SIG-M5 treated with dmso at 0.1 percent for 504 hours (cell line): ENCODE measurements around the gene MYLIP.

ENCODE experiments used
- DNase-seq: peaks from one replicate; lab custom pipeline; 2025; ENCODE audit not compliant: unreplicated experiment; lab: John Stamatoyannopoulos, UW

MYLIP gene

DNA sequence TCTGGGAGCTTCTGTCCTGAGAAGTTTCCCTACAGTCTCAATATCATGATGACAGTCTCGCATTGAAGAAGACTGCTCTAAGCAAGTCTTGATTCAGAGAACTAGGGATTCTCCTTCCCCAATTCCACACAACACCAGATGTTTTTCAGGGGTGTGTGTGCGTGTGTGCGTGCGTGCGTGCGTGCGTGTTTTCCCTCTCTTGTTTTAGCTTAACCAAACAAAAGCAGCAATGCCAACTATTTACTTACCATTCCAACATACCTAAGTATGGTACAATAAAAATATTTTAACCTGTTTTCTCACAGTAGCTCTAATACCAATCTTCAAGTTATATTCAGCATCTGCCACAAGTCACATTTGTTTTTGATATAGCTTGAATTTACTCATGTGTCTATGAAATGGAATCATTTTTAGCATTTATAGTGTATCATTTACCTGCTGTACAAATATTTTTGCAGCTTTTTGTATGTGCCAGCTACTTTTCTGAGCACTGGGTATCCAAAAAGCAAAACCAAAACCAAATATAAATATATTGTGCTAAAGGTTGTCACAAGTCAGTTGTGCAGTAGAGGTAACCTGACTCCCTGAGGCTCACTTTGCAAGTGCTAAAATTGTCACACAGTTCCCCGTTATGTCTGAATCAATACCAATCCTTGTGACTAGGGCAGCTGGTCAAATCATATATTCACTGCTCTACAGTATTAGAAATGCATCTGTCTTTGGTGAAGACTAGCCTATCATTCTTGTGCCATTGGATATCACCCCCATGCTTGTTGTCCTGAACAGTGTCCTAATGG, 21.7 kb upstream of the MYLIP start:
- DNase-seq = no peak

DNA sequence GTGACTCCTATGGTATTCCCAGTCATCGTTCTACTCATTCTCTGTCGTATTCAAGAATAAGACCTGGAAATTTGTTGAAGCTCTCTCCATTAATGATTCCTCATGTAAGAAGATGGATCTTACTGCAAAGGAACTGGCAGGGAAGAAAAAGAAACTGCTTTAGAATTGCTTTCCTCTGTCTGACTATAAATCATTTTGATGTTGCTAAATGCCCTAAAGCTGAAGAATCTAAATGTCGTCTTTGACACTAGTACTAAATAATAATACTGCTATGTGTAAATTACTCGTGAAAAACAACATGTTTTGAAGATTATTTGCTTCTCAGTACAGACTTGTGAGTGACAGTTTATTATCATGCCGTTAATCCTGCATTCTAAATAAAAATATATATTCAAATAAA, 20.5 kb upstream of the MYLIP start:
- DNase-seq = no peak

DNA sequence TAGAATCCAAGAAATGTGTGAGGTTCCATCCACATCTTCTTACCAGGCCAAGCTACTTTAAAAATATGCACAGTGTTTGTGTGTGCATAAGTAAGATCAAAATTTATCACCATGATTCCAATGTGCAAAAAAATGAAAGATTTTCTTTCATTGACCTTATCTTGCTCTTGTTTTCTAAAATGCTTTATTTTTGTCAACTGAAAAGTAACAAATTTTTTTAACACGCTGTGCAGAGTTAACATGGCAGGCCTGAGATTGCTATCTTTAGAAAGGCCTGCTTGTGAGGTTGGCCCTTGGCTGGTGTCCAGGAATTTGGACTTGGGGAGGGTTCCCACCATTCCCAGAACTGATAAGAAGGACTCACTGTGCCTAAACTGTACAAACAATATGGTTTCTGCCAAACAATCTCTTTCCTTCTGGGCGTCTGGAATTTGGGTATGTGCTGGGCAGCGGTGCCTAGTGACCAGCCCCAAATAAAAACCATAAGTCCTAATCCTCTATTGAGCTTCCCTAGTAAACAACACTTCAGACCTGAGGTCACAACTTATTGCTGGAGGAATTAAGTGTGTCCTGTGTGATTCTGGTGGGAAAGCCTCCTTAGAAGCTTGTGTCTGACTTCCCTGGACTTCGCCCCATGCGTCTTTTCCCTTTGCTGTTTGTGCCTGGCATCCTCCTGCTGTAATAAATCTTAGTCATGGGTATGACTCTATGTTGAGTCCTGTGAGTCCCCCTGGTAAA, 19.8 kb upstream of the MYLIP start:
- DNase-seq = no peak

DNA sequence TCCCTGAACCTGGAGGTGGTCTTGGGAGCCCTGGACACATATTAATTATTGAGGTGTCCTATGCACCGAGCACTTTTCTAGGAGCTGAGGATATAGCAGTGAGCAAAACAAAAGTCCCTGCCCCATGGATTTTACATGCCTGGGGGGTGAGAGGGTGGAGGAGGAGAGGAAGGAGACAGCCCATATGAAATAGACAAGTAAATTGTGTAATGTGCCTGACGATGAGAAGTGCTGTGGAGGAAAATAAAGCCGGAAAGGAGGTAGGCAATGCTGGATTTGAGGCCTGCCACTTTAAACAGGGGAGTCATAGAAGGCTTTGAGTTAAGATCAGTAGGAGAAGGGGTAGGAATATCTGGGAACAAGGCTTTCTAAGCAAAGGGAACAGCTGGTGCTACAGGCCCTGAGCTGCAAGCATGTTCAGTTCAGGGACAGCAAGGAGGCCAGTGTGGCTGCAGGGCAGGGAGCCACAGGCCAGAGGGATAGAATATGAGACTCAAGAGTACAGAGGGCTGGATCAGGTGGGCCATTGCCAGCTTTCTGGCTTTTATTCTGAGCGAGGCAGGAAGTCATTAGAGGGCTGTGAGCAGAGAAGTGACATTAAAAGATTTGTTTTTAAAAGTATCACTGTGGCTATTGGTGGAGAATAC, 19.1 kb upstream of the MYLIP start:
- peak; percentile 21 for DNase-seq

DNA sequence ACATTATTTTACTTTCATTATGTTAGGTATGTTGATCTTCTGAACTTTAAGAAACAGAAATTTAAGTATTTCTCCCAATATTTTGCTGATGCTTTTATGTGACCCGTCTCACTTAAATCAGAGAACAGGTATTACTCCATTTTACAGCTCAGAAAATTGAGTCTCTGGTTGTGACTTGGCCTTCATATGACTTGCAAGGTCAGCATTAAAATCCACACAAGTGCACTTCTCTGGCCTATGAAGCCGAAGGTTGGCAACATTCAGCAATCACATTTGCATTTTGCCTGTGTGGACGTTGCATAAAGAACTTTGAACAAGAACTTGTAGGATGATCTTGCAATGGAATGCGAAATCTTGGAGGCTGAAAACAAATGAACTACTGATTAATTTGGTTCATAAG, 10.1 kb upstream of the MYLIP start:
- DNase-seq = no peak

DNA sequence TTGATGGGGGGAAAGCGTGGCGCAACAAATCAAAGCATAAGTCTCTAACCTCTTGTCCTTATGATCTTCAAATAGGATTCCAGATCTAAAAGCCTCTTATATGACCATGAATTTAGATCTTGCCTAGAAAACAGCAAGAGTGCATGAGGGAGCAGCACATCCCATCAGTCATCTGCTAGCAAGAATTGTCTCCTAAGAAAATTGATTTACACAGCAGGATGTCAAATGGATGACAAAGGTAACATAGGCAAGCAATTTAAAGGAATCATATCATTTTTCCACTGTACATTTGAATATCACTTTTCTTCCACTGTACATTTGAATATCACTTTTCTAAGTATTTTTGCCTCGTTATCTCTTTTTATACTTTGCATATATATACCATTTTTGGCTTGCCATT, 7.5 kb upstream of the MYLIP start:
- no peak for DNase-seq

DNA sequence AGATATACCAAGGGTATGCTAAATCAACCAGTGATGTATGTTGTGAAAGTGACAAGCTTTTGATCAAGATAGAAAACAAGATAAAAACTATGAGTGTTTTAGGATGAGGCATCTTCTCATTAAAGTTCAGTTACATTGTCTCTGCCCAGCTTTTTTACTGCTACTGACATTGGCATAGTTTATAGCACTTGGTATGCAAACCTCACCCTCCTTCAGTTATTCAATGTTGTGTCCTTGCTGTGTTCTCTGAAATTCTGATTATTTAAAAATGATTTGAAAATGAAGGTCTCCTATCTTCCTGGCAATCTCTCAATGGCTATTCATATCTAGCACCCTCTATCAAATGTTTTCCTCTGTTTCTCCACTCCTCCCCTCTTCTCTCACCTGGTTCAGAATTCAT, 6.7 kb upstream of the MYLIP start:
- no peak for DNase-seq

DNA sequence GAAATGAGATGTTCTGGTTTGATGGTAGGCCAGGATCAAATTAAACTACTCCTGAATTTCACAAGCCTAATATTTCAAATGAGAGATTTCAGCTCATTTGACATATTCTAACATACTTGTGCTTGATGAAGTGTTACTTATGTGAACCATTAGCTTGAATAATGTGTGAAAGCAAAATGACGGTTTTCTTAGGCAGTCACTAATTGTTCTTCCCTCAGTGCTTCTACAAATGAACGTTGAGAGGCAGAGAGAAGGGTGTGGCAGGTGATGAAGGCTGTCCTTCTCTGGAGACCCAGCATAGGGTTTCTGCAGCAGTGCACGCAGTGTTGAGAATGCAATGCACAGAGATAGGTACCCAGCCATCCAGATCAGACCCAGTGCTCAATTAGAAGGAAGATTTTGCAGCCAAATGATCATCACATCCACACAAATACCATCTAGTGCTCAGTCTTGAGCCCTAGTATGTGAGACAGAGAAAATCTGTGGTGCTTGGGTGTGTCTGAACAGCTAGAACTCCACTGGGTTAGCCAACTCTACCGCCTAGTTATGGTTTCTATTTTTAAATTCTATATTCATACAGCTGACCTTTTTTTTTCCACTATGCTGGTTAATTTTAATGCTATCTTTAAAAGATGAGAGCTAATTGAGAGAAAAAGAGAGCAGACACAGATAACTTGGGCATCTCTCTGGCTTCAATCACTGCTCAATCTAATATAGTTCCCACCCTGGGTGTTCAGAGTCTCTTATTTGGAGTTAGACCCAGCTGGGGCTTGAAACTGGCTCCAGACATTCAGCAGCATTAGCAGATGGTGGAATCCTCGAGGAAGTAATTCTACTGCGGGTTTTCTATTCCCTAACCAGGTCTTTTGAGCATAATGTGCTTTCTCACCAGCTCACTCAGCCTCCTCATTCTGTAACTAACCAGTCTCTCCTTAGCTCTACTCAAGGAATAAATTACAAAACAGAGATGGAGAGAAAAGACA, 4.4 kb upstream of the MYLIP start:
- no peak for DNase-seq

DNA sequence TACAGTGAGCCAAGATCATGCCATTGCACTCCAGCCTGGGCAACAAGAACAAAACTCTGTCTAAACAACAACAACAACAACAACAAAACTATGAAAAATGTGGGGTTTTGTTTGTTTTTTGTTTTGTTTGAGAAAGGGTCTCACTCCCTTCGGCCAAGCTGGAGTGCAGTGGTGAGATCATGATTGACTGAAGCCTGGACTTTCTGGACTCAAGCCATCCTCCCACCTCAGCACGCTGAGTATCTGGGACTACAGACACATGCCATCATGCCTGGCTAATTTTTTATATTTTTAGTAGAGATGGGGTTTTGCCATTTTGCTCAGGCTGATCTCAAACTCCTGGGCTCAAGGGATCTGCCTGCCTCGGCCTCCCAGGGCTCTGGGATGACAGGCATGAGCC, 2.8 kb upstream of the MYLIP start:
- DNase-seq = no peak

DNA sequence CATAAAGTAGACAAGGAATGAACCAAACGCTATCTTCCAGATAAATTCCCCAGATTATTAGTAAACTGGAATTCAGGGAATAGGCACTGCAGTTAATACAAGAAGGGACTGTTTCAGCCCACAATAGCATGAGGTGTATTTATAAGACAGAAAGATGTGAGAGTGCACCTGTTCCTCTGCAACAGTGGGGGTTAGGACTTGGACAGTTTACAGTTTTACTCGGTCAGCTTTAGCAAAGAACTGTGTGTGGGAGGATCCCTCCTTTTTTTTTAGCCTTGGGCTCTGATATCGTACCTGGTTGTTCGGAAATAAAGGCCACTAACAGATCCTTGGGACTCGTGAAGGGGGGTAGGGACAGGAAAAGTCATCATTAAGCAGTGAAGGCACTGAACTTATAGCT, 2.0 kb upstream of the MYLIP start:
- DNase-seq = no peak

DNA sequence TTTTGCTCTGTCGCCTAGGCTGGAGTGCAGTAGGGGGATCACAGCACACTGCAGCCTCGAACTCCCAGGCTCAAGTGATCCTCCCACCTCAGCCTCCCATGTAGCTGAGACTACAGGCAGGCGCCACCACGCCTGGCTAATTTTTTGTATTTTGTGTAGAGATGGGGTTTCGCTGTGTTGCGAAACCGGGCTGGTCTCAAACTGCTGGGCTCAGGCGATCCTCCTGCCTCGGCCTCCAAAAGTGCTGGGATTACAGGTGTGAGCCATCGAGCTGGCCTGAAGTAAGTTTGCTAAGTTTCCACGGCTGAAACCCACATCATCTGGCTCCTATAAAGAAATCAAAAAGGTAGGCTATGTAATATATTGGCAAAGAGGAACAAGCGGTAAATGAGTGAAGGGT, 1.4 kb upstream of the MYLIP start:
- DNase-seq = no peak

DNA sequence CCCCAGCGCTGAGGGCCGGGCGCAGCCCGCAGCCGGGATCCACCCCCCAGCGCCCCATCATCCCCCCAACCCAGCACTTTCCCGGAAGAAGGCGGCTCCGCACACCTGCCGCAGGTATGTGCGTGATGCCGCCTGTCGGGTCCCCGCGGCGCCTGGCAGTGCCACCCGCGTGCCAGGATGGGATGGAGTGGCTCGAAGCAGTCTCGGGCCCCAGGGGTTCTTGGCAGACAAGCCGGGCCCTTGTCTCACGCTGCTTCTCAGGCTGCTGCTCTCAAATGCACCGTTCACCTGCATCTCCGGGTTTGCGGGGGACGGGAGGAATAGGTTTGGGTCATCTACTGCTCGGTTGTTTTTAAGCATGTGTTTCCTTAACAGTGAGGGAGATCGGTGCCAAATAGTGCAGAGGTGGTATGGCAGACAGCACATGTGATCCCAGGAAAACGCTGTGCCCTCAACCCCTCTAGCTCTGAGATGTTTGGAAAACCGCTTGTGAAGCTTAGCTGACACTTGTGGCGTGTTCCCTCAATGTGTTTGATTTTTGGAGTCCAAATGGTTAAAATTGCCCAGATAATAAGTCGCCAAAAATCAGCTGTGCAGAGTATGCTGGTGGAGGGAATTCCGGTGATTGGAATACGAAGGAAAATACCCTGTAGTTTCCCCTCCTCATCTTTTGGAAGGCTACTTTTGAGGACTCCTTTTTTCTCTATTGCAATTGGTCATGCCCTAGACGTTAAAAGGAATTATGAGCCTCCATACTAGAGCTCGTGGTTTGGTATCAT, 926 bp downstream of the MYLIP start:
- DNase-seq = no peak

DNA sequence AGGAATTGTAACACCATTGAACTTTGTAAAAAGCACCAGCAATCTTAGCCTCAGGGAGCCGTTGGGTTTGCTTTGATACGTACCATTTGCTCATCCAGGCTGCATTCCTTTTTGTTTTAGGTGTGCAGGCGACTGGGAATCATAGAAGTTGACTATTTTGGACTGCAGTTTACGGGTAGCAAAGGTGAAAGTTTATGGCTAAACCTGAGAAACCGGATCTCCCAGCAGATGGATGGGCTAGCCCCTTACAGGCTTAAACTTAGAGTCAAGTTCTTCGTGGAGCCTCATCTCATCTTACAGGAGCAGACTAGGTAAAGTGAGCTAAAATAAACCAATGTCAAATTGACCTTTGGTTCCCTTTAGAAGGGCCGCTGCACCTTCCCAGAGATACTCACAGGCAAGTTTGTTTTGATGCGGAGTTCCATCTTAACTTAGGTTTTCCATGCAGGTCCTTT, 1.6 kb downstream of the MYLIP start:
- DNase-seq = peak; percentile 49

DNA sequence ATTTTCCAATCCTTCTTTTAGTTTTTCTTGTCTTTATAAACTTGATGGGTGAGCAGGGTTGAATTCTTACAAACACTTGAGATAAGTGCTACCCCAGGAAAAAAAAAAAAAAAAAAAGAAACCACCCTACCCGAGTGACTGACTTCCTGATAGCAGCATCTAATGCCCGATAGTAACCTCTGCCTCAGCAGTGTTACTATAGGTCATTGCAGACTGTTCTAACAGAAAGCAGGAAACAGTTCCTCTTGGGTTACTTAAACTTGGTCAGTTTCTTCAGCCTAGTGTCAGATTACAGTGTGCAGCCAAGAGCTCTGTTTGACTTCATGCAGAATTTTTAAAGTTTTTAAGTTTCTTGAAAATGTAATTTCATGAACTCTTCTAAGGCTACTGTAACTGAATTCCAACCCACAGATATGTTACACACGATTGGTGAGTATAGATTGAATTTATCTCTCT, 2.1 kb downstream of the MYLIP start:
- peak; percentile 92 for DNase-seq

DNA sequence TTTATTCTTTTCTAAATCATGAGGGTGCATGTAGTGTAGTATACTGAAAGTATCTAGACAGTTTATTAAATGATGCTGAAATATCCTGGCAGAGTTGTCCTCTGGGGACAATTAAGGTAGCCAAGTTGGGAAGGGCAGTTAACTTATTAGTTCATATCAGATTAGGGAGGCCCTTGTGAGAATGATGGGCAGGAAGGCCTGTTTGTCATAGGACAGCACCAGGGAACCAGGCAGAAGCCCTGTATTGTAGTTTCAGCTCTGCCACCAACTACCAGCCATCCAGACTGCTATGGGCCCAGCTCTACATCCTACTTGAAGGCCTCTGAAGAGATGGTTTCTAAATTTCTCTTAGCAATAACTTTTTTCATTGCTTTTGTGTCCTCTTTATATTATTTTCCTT, 4.0 kb downstream of the MYLIP start:
- DNase-seq = no peak

DNA sequence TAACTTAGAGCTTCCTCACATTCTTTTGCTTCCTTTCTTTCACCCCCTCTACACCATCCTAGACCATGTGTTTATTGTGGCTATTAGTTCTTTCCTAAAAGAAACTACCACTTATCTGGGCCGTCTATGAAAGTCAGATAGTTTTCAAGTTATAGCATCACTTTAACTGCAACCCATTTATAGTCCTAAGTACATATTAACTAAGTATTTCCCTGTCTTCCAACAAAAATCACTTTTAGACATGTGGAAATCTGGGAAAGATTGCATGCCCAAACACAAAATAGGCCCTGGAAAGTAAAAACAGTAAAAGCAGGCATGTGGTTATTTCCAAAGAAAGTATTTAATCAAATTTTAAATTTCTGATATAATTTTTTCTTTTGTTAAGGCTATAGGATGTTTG, 5.5 kb downstream of the MYLIP start:
- no peak for DNase-seq

DNA sequence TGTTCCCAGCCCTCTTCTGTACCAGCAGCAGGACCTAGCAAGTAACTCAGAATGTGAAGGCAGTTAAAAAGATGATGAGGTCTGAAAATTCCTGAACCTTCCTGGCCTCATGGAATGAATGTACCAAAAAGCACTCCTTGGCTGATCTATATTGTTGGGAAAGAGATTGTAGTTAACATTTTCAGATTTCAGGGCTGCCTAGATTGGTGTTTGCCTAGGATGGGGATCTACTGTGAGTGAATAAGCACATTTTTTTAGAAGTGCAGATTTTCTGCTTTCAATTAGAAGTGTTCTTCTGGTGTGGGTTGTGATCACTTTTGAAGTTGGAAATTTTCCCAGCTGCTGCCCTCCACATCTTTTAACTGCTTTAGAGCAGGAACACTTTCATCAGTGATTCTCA, 6.2 kb downstream of the MYLIP start:
- DNase-seq = no peak

DNA sequence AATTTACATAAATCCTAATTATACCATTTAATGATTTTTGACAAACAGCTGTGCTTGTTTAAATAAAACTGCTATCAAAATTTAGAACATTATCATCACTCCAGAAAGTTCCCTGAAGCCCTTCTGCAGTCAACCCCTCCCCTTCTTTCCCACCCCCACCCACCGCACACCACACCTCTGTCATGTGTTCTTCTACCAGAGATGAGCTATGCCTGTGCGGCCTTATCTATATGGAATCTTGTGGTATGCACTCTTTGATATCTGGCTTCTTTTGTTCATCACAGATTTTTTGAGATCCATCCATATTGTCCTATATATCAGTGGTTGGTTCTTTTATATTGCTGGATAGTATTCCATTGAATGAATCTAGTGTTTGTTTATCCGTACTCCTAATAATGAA, 7.2 kb downstream of the MYLIP start:
- DNase-seq = no peak

DNA sequence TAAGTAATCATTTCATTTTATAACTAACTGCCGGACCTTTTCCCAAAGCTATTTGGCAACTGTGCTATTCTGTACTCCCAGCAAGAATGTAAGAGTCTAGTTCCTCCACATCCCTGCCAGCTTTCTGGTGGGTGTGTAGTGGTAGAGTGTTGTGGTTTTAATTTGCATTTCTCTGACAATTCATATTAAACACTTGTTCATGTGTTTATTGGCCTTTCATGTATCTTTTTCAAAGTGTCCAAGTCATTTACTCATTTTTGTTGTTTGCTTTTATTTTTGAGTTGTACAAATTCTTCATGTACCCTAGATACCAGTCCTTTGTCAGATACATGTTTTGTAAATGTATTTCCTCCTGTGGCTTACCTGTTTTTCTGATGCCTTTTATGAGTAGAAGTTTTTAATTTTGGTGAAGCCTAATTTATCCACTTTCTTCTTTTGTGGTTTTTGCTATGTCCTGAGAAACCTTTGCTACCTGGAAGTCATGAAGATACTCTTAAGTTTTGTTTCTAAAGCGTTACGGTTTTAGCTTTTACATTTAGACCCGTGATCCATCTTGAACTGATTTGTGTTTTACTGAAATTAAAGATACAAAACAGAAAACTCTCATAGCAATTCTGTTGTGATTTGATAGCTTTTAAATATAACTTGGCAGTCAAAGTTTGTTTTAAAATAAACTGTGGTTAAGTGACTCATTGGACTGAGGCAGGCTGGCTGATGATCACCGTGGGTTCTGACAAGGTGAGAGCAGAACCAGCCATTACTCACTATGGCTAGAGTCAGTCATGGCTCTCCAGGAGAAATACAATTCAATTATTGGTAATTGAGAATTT, 8.0 kb downstream of the MYLIP start:
- DNase-seq = no peak
